Hepatocyte (in vitro differentiated cells): ENCODE results near the gene ENTPD2. TPM values are rescaled to one million over a fixed set of nuclear protein-coding genes. Genes with fewer than 3 reads are reported as not detected.

Source experiments
- DNase-seq: peaks from one replicate; pipeline ENCODE4 v3.0.0-alpha.2; 2016; ENCODE audit warnings: low spot score
- H2AFZ ChIP-seq: fragments of 200-600 bp; sonication (generic); 2 replicates; pipeline ENCODE4 v1.6.0; 2016; ENCODE audit warnings: antibody characterized with exemption, mild to moderate bottlenecking
- H3K27ac ChIP-seq: fragments of 200-600 bp; sonication (generic); 2 replicates; pipeline ENCODE4 v1.5.1; 2016; ENCODE audit warnings: mild to moderate bottlenecking
- H3K27me3 ChIP-seq: fragments of 200-600 bp; sonication (generic); 2 replicates; pipeline ENCODE4 v1.6.1; 2016
- H3K36me3 ChIP-seq: fragments of 200-600 bp; sonication (generic); replicated peaks from 2 replicates; pipeline ENCODE4 v1.5.1; 2016; ENCODE audit warnings: low read depth; ENCODE audit not compliant: insufficient read depth
- H3K4me1 ChIP-seq: fragments of 200-600 bp; sonication (generic); 2 replicates; pipeline ENCODE4 v1.5.1; 2016; ENCODE audit warnings: mild to moderate bottlenecking, moderate library complexity; ENCODE audit not compliant: insufficient read depth
- H3K4me2 ChIP-seq: fragments of 200-600 bp; sonication (generic); 2 replicates; pipeline ENCODE4 v1.6.0; 2016
- H3K4me3 ChIP-seq: fragments of 200-600 bp; sonication (generic); 2 replicates; pipeline ENCODE4 v1.5.1; 2016; ENCODE audit warnings: mild to moderate bottlenecking
- H3K79me2 ChIP-seq: fragments of 200-600 bp; sonication (generic); 2 replicates; pipeline ENCODE4 v1.6.0; 2017; ENCODE audit warnings: mild to moderate bottlenecking
- H3K9me2 ChIP-seq: fragments of 200-600 bp; sonication (generic); replicated peaks from 2 replicates; pipeline ENCODE4 v1.6.0; 2017; ENCODE audit warnings: mild to moderate bottlenecking; ENCODE audit not compliant: insufficient read depth
- H3K9me3 ChIP-seq: fragments of 200-600 bp; sonication (generic); 2 replicates; pipeline ENCODE4 v1.5.1; 2016; ENCODE audit warnings: low read depth, mild to moderate bottlenecking
- H4K20me1 ChIP-seq: fragments of 200-600 bp; sonication (generic); 2 replicates; pipeline ENCODE4 v1.6.0; 2016; ENCODE audit warnings: mild to moderate bottlenecking; ENCODE audit not compliant: insufficient read depth, poor library complexity, severe bottlenecking
- EZH2 ChIP-seq: fragments of 200-600 bp; sonication (generic); IDR thresholded peaks from 2 replicates; pipeline ENCODE4 v1.6.1; 2016; ENCODE audit warnings: antibody characterized with exemption, mild to moderate bottlenecking, borderline replicate concordance
- EZH2phosphoT487 ChIP-seq: fragments of 200-600 bp; sonication (generic); IDR thresholded peaks from one replicate; pipeline ENCODE4 v1.6.1; 2018; ENCODE audit warnings: antibody characterized with exemption, mild to moderate bottlenecking, low read depth, moderate library complexity; ENCODE audit not compliant: unreplicated experiment, severe bottlenecking
- WGBS: methylation state at CpG from one replicate; pipeline ENCODE4 v1.1.6; 2016; ENCODE audit warnings: low lambda C conversion rate; ENCODE audit errors: missing lambda C conversion rate; 5-methylcytosine and 5-hydroxymethylcytosine counted together
- polyA plus RNA-seq: library from polyadenylated mRNA; unstranded; fragments of >200 nt; fragmentation: Nextera tagmentation; extraction: Ambion mirVana; gene quantifications from 2 replicates; pipeline ENCODE4 v1.2.1, GENCODE V29; 2016
- total RNA-seq: library from RNA; depleted of rRNA; stranded (reverse); fragments of >200 nt; gene quantifications from 2 replicates; pipeline ENCODE4 v1.2.3, GENCODE V29; 2014
- TF ChIP-seq, protein P1 (sequence below): fragments of 200-600 bp; sonication (generic); IDR thresholded peaks from 2 replicates; pipeline ENCODE4 v1.5.1; 2016; ENCODE audit warnings: antibody characterized with exemption, mild to moderate bottlenecking; ENCODE audit not compliant: poor library complexity

ENTPD2 gene
- total and polyA plus RNA-seq, 2 experiments from 2014 or later = 1.1 to 1.8 TPM

DNA sequence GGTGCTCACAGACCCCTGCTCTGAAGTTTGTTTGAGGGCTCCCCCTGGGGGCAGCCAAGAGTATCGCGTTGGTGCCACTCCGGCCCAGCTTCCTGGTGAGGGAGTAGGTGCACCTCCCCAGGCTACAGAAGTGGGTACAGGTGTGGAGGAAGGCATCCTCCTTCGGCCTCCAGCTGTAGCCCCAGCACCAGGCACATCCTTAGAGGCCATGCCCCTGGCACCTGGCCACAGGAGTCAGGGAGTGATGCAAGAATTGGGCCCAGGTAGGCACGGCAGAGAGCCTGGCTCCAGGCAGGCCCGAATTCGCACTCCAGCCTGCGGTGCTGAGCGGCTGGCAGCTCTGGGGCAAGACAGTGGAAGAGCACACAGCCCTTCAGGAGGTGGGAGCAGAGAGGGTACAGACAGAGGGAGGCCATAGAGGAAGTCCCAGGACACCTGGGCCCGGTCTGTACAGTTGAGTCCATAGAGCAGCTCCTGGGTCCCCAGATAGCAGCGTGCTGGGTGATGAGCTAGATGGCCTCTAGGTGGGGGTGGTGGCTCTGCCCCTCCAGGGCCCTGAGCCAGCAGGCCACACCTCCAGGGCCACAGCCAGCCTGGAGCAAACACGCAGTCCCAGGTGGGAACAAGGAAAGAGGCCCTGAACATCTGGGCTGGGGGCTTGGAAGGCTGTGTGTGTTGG is 14.1 kb upstream of the ENTPD2 start:
- no peaks in the 10 kb centered on the region for H4K20me1 ChIP-seq
- 60% methylated on average over 12 of the region's 12 CpGs for WGBS
- no peaks in the 10 kb centered on the region for H3K9me3 ChIP-seq
- peak; percentile 86 for DNase-seq
- no peaks in the 10 kb centered on the region for H3K9me2 ChIP-seq
- H3K36me3 ChIP-seq = no peaks in the 10 kb centered on the region
- no peak for TF ChIP-seq EZH2
- TF ChIP-seq, protein P1, sequence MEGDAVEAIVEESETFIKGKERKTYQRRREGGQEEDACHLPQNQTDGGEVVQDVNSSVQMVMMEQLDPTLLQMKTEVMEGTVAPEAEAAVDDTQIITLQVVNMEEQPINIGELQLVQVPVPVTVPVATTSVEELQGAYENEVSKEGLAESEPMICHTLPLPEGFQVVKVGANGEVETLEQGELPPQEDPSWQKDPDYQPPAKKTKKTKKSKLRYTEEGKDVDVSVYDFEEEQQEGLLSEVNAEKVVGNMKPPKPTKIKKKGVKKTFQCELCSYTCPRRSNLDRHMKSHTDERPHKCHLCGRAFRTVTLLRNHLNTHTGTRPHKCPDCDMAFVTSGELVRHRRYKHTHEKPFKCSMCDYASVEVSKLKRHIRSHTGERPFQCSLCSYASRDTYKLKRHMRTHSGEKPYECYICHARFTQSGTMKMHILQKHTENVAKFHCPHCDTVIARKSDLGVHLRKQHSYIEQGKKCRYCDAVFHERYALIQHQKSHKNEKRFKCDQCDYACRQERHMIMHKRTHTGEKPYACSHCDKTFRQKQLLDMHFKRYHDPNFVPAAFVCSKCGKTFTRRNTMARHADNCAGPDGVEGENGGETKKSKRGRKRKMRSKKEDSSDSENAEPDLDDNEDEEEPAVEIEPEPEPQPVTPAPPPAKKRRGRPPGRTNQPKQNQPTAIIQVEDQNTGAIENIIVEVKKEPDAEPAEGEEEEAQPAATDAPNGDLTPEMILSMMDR = peak; percentile 70
- no peak overlapping the region for H3K27ac ChIP-seq
- no peak overlapping the region for H3K4me3 ChIP-seq
- no peaks in the 10 kb centered on the region for H3K27me3 ChIP-seq
- no peak overlapping the region for H2AFZ ChIP-seq
- H3K4me1 ChIP-seq = peaks cover 3% of the 10 kb centered on the region
- H3K79me2 ChIP-seq = no peaks in the 10 kb centered on the region
- H3K4me2 ChIP-seq = no peak overlapping the region

DNA sequence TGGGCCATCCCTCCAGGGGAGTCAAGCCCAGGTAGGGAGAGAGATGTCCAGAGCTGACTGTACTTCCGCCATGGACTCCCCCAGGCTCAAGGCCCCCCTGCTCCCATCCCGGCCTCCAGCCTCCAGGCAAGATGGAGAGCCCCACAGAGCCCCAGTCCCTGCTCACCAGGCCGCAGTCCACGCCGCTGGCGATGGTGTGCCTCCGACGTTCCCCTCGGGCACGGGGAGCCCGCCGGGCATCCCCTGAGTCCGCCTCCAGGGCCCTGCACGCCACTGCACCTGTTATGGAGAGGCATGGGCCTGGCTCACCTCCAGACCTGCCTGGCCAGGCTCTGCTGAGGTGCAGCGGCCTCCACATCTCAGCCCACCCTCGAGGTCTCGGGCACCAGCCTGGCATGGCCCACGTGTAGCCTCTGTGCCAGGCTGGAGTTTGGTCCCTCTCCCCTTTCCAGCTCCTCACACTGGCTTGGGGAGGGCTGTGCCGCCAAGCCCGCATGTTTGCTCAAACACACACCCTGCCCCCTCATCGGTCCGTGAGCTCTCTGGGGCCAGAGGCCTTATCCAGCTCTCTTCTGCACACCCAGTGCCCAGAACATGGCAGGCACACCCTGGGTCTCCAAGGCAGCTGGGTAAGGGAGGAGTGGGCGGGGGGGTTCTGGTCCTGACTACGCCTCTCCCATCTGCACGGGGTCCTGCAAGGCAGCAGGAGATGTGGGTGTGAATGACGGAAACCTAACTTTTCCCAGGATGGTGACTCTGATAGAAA is 12.4 kb upstream of the ENTPD2 start:
- WGBS = 91% methylated on average over 24 of the region's 26 CpGs
- Histone ChIP-seq H2AFZ (no peak overlapping the region), H3K27ac (no peak overlapping the region), H3K36me3 (no peaks in the 10 kb centered on the region), H3K9me3 (no peaks in the 10 kb centered on the region), H3K9me2 (no peaks in the 10 kb centered on the region), H3K27me3 (no peaks in the 10 kb centered on the region), H4K20me1 (no peaks in the 10 kb centered on the region), H3K4me2 (no peak overlapping the region), H3K79me2 (no peaks in the 10 kb centered on the region), H3K4me3 (no peak overlapping the region), H3K4me1 (peaks cover 3% of the 10 kb centered on the region)
- DNase-seq = no peak
- TF ChIP-seq, protein P1 = no peak
- TF ChIP-seq EZH2 = no peak
- TF ChIP-seq EZH2phosphoT487 = no peak

- Histone ChIP-seq H3K9me3 (no peaks in the 10 kb centered on the region), H3K4me3 (no peak overlapping the region), H3K79me2 (no peaks in the 10 kb centered on the region), H4K20me1 (no peaks in the 10 kb centered on the region), H3K27me3 (no peaks in the 10 kb centered on the region), H3K9me2 (no peaks in the 10 kb centered on the region), H3K4me1 (peaks cover 3% of the 10 kb centered on the region), H3K27ac (no peak overlapping the region), H3K4me2 (no peak overlapping the region), H3K36me3 (no peaks in the 10 kb centered on the region), H2AFZ (no peak overlapping the region)
- DNase-seq = no peak
- TF ChIP-seq, protein P1 = no peak
- no peak for TF ChIP-seq EZH2
- no peak for TF ChIP-seq EZH2phosphoT487
- 96% methylated on average over 23 of the region's 23 CpGs for whole genome bisulfite sequencing
Measured at GRCh38 chr9:137065336-137065967, 11.6 kb upstream of the ENTPD2 start.
